HepG2 (cell line): ENCODE results near the gene MT1A.

Experiments used
- ARNT ChIP-seq: fragments of 450-650 bp; IDR thresholded peaks from 2 replicates; pipeline ENCODE4 v1.6.1; 2017
- CTCF ChIP-seq: sonication (generic); formaldehyde crosslinking; IDR thresholded peaks from 2 replicates; pipeline ENCODE4 v1.5.0; 2020; ENCODE audit warnings: mild to moderate bottlenecking, missing genetic modification reagents, moderate library complexity
- EED ChIP-seq: sonication (generic); formaldehyde crosslinking; IDR thresholded peaks from 2 replicates; pipeline ENCODE4 v1.5.0; 2020; ENCODE audit warnings: mild to moderate bottlenecking, missing genetic modification reagents
- IRX3 ChIP-seq: sonication (generic); formaldehyde crosslinking; IDR thresholded peaks from 2 replicates; pipeline ENCODE4 v1.8.1; 2023; ENCODE audit warnings: mild to moderate bottlenecking, low read depth, missing genetic modification reagents, borderline replicate concordance
- KMT2B ChIP-seq: IDR thresholded peaks from 2 replicates; pipeline ENCODE4 v1.6.1; 2016; ENCODE audit warnings: missing genetic modification reagents, missing compliant biosample characterization
- MAZ ChIP-seq, 2 experiments: sonication (generic) in 1 of 2; formaldehyde crosslinking in 1 of 2; IDR thresholded peaks; 2 replicates each; pipeline versions ENCODE4 v1.5.0 to v1.6.1; 2012 to 2020; ENCODE audit warnings: low read depth in 2 of 2, mild to moderate bottlenecking in 2 of 2, borderline replicate concordance in 1 of 2, improper control_type of control experiment in 1 of 2, low read length in 1 of 2, missing genetic modification reagents in 1 of 2, moderate library complexity in 1 of 2
- MBD4 ChIP-seq: IDR thresholded peaks from 2 replicates; pipeline ENCODE4 v1.6.1; 2012; ENCODE audit warnings: low read length, inconsistent platforms, borderline replicate concordance
- NR3C1 ChIP-seq: sonication (generic); formaldehyde crosslinking; IDR thresholded peaks from 2 replicates; pipeline ENCODE4 v1.4.0; 2020; ENCODE audit warnings: missing genetic modification reagents
- TCF12 ChIP-seq, 2 experiments: fragments of 450-650 bp in 1 of 2; sonication (generic) in 1 of 2; formaldehyde crosslinking in 1 of 2; IDR thresholded peaks; 2 replicates each; pipeline versions ENCODE4 v1.6.1 to v1.8.0; 2017 to 2022; ENCODE audit warnings: antibody characterized with exemption in 1 of 2, mild to moderate bottlenecking in 1 of 2, missing genetic modification reagents in 1 of 2, moderate library complexity in 1 of 2
- ZBTB33 ChIP-seq: sonication (generic); formaldehyde crosslinking; IDR thresholded peaks from 2 replicates; pipeline ENCODE4 v1.4.0; 2020; ENCODE audit warnings: missing genetic modification reagents
- ZNF792 ChIP-seq: IDR thresholded peaks from 2 replicates; pipeline ENCODE4 v1.6.1; 2016
- TF ChIP-seq, protein P1 (sequence below): sonication (generic); formaldehyde crosslinking; IDR thresholded peaks from 2 replicates; pipeline ENCODE4 v1.4.0; 2020; ENCODE audit warnings: missing genetic modification reagents, mild to moderate bottlenecking, borderline replicate concordance

GRCh38 chr16:56630134-56630533 is 8.3 kb upstream of the MT1A start:
- TF ChIP-seq IRX3 (no peak), ZBTB33 (CRISPR knock-in tag) (no peak), MBD4 (no peak), EED (CRISPR knock-in tag) (no peak), ZNF792 (CRISPR knock-in tag) (no peak), ARNT (no peak), TCF12 (IDR thresholded peaks at IDR 0.05) (no peak), TCF12 (CRISPR knock-in tag; IDR thresholded peaks at IDR 0.05) (no peak), NR3C1 (no peak), MAZ (IDR thresholded peaks at IDR 0.05; ENCODE audit: borderline replicate concordance, low read depth, low read length) (no peak), MAZ (CRISPR knock-in tag; IDR thresholded peaks at IDR 0.05; ENCODE audit: low read depth) (no peak), CTCF (CRISPR knock-in tag) (no peak), KMT2B (CRISPR knock-in tag) (no peak)
- TF ChIP-seq, protein P1, sequence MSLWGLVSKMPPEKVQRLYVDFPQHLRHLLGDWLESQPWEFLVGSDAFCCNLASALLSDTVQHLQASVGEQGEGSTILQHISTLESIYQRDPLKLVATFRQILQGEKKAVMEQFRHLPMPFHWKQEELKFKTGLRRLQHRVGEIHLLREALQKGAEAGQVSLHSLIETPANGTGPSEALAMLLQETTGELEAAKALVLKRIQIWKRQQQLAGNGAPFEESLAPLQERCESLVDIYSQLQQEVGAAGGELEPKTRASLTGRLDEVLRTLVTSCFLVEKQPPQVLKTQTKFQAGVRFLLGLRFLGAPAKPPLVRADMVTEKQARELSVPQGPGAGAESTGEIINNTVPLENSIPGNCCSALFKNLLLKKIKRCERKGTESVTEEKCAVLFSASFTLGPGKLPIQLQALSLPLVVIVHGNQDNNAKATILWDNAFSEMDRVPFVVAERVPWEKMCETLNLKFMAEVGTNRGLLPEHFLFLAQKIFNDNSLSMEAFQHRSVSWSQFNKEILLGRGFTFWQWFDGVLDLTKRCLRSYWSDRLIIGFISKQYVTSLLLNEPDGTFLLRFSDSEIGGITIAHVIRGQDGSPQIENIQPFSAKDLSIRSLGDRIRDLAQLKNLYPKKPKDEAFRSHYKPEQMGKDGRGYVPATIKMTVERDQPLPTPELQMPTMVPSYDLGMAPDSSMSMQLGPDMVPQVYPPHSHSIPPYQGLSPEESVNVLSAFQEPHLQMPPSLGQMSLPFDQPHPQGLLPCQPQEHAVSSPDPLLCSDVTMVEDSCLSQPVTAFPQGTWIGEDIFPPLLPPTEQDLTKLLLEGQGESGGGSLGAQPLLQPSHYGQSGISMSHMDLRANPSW = no peak
